HepG2 (cell line): ENCODE results near the gene ENSA. TPM values are rescaled to one million over a fixed set of nuclear protein-coding genes. Genes with fewer than 3 reads are reported as not detected.
A peak's percentile ranks its signal among the peaks of the same experiment; 100 is the strongest.
"Not testable (repeated sequence)": the region's sequence is repeated elsewhere in the genome, so short reads cannot be mapped to it uniquely, and the experiment has no call there.

Experiments used
- ATAC-seq: fragments of 200-7000 bp; cut with Tn5 transposase; 3 replicates; pipeline ENCODE4 v1.9.1; 2020; ENCODE audit warnings: mild to moderate bottlenecking, moderate library complexity
- BruUV-seq: library from RNA; stranded (reverse); fragments of 400-500 nt; replicated peaks from 2 replicates; lab custom pipeline; 2021; lab: Mats Ljungman, UMichigan
- CTCF ChIA-PET: fragments of 300-600 bp; formaldehyde crosslinking; extraction: SDS; loops from one replicate; lab custom pipeline; 2021; ENCODE audit warnings: low total read pairs, inconsistent platforms, low intra/inter-chr PET ratio; lab: Yijun Ruan, JAX
- POLR2A ChIA-PET: fragments of 350-600 bp; sonication (Branson Sonifier 250); formaldehyde crosslinking; loops from one replicate; lab custom pipeline; 2020; ENCODE audit warnings: antibody characterized with exemption, inconsistent platforms; lab: Yijun Ruan, JAX
- DNase-seq: peaks from one replicate; pipeline ENCODE4 v3.0.0-alpha.2; 2015; ENCODE audit warnings: low spot score
- FAIRE-seq: peaks from 3 replicates; lab custom pipeline; 2011; peaks lifted over from hg19 to GRCh38; lab: Jason Lieb, UNC
- H2AFZ ChIP-seq: one replicate; pipeline ENCODE4 v1.6.1; 2011; ENCODE audit warnings: low read length, inconsistent platforms
- H3K27ac ChIP-seq: fragments of 300-600 bp; 3 replicates; pipeline ENCODE4 v1.8.0; 2011; ENCODE audit warnings: mixed run types, mild to moderate bottlenecking, mixed read lengths, low read length, inconsistent platforms; ENCODE audit not compliant: insufficient read depth; ENCODE audit errors: extremely low read length
- H3K27me3 ChIP-seq, 2 experiments: fragments of 200-600 bp in 1 of 2; 2 replicates in 1 of 2; 3 replicates in 1 of 2; pipeline versions ENCODE4 v1.6.0 to v1.8.0; 2011; ENCODE audit warnings: low read length in 2 of 2, mild to moderate bottlenecking in 2 of 2, moderate library complexity in 2 of 2, inconsistent platforms in 1 of 2; ENCODE audit not compliant: insufficient read depth in 2 of 2, control insufficient read depth in 1 of 2
- H3K36me3 ChIP-seq, 2 experiments: fragments of 200-600 bp in 1 of 2; replicated peaks in 1 of 2; 2 replicates in 1 of 2; 3 replicates in 1 of 2; pipeline versions ENCODE4 v1.5.1 to v1.8.0; 2011; ENCODE audit warnings: low read length in 2 of 2, inconsistent platforms in 1 of 2; ENCODE audit not compliant: insufficient read depth in 2 of 2, control insufficient read depth in 1 of 2
- H3K4me1 ChIP-seq: 2 replicates; pipeline ENCODE4 v1.5.1; 2012; ENCODE audit warnings: low read length, inconsistent platforms; ENCODE audit not compliant: insufficient read depth
- H3K4me2 ChIP-seq: 2 replicates; pipeline ENCODE4 v1.6.0; 2011; ENCODE audit warnings: low read depth, low read length, inconsistent platforms
- H3K4me3 ChIP-seq, 3 experiments: fragments of 200-600 bp in 1 of 3; sonication (generic), shearing (Covaris generic) in 1 of 3; replicated peaks in 1 of 3; 2 replicates each; pipeline ENCODE4 v1.5.1; 2011 to 2016; ENCODE audit warnings: low read length in 3 of 3, inconsistent platforms in 2 of 3, low read depth in 2 of 3, mild to moderate bottlenecking in 2 of 3, control low read depth in 1 of 3, mixed read lengths in 1 of 3; ENCODE audit not compliant: insufficient read depth in 1 of 3
- H3K79me2 ChIP-seq: one replicate; pipeline ENCODE4 v1.6.1; 2011; ENCODE audit warnings: low read length, inconsistent platforms; ENCODE audit not compliant: insufficient read depth
- H3K9ac ChIP-seq: 2 replicates; pipeline ENCODE4 v1.6.0; 2011; ENCODE audit warnings: mild to moderate bottlenecking, low read depth, low read length, inconsistent platforms; ENCODE audit not compliant: insufficient read depth
- H3K9me3 ChIP-seq: 2 replicates; pipeline ENCODE4 v1.5.1; 2012; ENCODE audit warnings: mild to moderate bottlenecking, low read length
- H4K20me1 ChIP-seq: 2 replicates; pipeline ENCODE4 v1.6.0; 2011; ENCODE audit warnings: inconsistent platforms, mild to moderate bottlenecking, low read length, moderate library complexity; ENCODE audit not compliant: insufficient read depth
- KDM5A ChIP-seq: fragments of 200-600 bp; sonication (generic); IDR thresholded peaks from 2 replicates; pipeline ENCODE4 v1.7.0; 2018; ENCODE audit warnings: antibody characterized with exemption, mild to moderate bottlenecking, low read length, borderline replicate concordance
- SOX13 ChIP-seq, 3 experiments: fragments of 450-650 bp in 1 of 3; sonication (generic) in 1 of 3; formaldehyde crosslinking in 1 of 3; IDR thresholded peaks in 2 of 3; conservative IDR thresholded peaks in 1 of 3; 2 replicates each; pipeline versions ENCODE4 v1.5.0 to v1.6.1; 2016 to 2020; ENCODE audit warnings: antibody characterized with exemption in 1 of 3, mild to moderate bottlenecking in 1 of 3, missing compliant biosample characterization in 1 of 3, missing genetic modification reagents in 1 of 3, moderate library complexity in 1 of 3
- WGBS: methylation state at CpG from one replicate; pipeline ENCODE4 v1.1.6; 2017; ENCODE audit warnings: low lambda C conversion rate; 5-methylcytosine and 5-hydroxymethylcytosine counted together
- in situ Hi-C: cut with HindIII; loops from 2 replicates; pipeline ENCODE4 v1.10.0; 2017; ENCODE audit warnings: low pct_unique_long_range_greater_than_20kb; ENCODE audit not compliant: extremely low pct_ligation_motif_present
- intact Hi-C: fragments of 100-400 bp; cut with micrococcal nuclease; formaldehyde crosslinking; loops from one replicate; pipeline ENCODE4 v1.10.0; 2022; ENCODE audit not compliant: unreplicated experiment
- polyA plus RNA-seq, 8 experiments: library from polyadenylated mRNA; depleted of rRNA in 3 of 8; stranded (reverse) in 7 of 8; unstranded in 1 of 8; fragments of >200 nt; fragmentation: Illumina TruSeq in 4 of 8; extraction: Trizol in 4 of 8; gene quantifications; 2 replicates each; pipeline versions ENCODE4 v1.2.1 to v1.2.3, GENCODE V29; 2011 to 2016; ENCODE audit warnings: low read depth in 4 of 8, missing spikeins in 1 of 8, mixed read lengths in 1 of 8; ENCODE audit not compliant: insufficient read depth in 1 of 8
- total RNA-seq, 5 experiments: library from RNA; depleted of rRNA; stranded (reverse); fragments of >200 nt; fragmentation: Illumina TruSeq; extraction: Trizol; gene quantifications; 2 replicates each; pipeline ENCODE4 v1.2.3, GENCODE V29; 2016; ENCODE audit warnings: low read depth in 1 of 5
- TF ChIP-seq, protein P1 (sequence below): sonication (generic); formaldehyde crosslinking; IDR thresholded peaks from 2 replicates; pipeline ENCODE4 v1.8.0; 2022; ENCODE audit warnings: mild to moderate bottlenecking, missing genetic modification reagents; ENCODE audit not compliant: insufficient replicate concordance
- TF ChIP-seq, protein P2 (sequence below): sonication (generic); formaldehyde crosslinking; IDR thresholded peaks from 2 replicates; pipeline ENCODE4 v1.4.0; 2020; ENCODE audit warnings: missing genetic modification reagents, mild to moderate bottlenecking, borderline replicate concordance
- TF ChIP-seq, protein P3 (sequence below), 2 experiments: sonication (generic) in 1 of 2; formaldehyde crosslinking in 1 of 2; IDR thresholded peaks; 2 replicates each; pipeline versions ENCODE4 v1.5.1 to v1.6.1; 2011 to 2020; ENCODE audit warnings: borderline replicate concordance in 1 of 2, low read depth in 1 of 2, low read length in 1 of 2, mild to moderate bottlenecking in 1 of 2, missing genetic modification reagents in 1 of 2, moderate library complexity in 1 of 2

Gene ENSA
- total and polyA plus RNA-seq, 2 of the 13 experiments (the other 11 are each of a cell fraction or from before 2014, with no cell fraction given): 54.5 to 111 TPM

DNA sequence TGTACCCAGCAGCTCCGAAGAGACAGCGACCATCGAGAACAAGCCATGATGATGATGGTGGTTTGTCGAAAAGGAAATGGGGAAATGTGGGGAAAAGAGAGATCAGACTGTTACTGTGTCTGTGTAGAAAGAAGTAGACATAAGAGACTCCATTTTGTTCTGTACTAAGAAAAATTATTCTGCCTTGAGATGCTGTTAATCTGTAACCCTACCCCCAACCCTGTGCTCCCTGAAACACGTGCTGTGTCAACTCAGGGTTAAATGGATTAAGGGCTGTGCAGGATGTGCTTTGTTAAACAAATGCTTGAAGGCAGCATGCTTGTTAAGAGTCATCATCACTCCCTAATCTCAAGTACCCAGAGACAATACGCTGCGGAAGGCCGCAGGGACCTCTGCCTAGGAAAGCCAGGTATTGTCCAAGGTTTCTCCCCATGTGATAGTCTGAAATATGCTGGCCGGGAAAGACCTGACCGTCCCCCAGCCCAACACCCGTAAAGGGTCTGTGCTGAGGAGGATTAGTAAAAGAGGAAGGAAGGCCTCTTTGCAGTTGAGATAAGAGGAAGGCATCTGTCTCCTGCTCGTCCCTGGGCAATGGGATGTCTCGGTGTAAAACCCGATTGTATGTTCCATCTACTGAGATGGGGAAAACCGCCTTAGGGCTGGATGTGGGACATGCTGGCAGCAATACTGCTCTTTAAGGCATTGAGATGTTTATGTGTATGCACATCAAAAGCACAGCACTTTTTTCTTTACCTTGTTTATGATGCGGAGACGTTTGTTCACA, 5.6 kb upstream of the ENSA start:
- H4K20me1 ChIP-seq; H3K79me2 ChIP-seq; H3K4me3 ChIP-seq; H3K4me2 ChIP-seq; H3K27ac ChIP-seq; H2AFZ ChIP-seq; DNase-seq; H3K9me3 ChIP-seq; POLR2A ChIA-PET; intact Hi-C loops; ATAC-seq; BruUV-seq; in situ Hi-C loops; H3K9ac ChIP-seq; CTCF ChIA-PET; H3K27me3 ChIP-seq; H3K36me3 ChIP-seq; FAIRE-seq; TF ChIP-seq SOX13 (IDR thresholded peaks at IDR 0.05): not testable (repeated sequence)
- peaks cover 21% of the 10 kb centered on the region for H3K4me1 ChIP-seq
- 78% methylated on average over 15 of the region's 17 CpGs for whole genome bisulfite sequencing
- TF ChIP-seq SOX13 (CRISPR knock-in tag; conservative IDR thresholded peaks at IDR 0.05 in 1 of 2, IDR thresholded peaks at IDR 0.05 in 1 of 2): 0 out of 4 replicates have a peak, but pooled peaks of 1 of the 2 experiments have one; percentile 5

DNA sequence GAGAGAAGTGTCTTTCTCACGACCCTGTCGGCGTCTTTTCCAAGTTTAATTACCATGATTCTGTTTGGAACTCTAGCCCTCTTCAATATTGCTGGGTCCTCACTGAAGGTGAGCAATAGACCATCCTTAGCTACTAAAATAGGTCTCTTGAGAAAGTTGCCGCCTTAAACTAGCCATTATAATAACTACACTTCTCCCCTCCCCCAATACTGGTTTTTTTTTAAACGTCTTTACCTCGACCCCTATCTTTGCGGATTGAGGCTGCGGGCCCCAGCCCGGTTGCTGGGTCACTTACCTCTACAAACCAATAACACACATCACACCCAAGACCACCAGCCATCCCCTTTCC, 672 bp downstream of the ENSA start:
- 0% methylated on average over 9 of the region's 9 CpGs for WGBS
- POLR2A ChIA-PET: interaction anchor here (1.1 to 3.8 kb wide), 21 partner anchors 10 to 378 kb away, joined by 3 to 92 read pairs (median 9); partner anchors contain the start of genes GOLPH3L, MCL1 and MINDY1
- Histone ChIP-seq H3K4me3 (peak overlapping the region; percentile 72 to 79 (median 76)), H3K4me1 (peaks cover 25% of the 10 kb centered on the region), H3K36me3 (peaks cover 11 to 38% of the 10 kb centered on the region in 2 experiments), H3K9ac (peak overlapping the region; percentile 87), H3K27me3 (no peaks in the 10 kb centered on the region; a peak in 1 of 5 replicates), H3K4me2 (peak overlapping the region; percentile 66), H2AFZ (no peak overlapping the region), H3K27ac (peak overlapping the region; percentile 90), H4K20me1 (no peaks in the 10 kb centered on the region), H3K9me3 (no peaks in the 10 kb centered on the region), H3K79me2 (peaks cover 33% of the 10 kb centered on the region)
- ATAC-seq (no peak), FAIRE-seq (no peak), DNase-seq (no peak)
- intact Hi-C loops (loop anchor here (10.0 kb wide), 2 partner anchors 66 to 186 kb away; partner anchors contain the start of gene GOLPH3L), in situ Hi-C loops (loop anchor here (5.0 kb wide), 1 partner anchor 66 kb away; no protein-coding TSS in a partner anchor)
- BruUV-seq: TSS peak; percentile 72
- CTCF ChIA-PET: no interaction called here
- TF ChIP-seq, protein P1, sequence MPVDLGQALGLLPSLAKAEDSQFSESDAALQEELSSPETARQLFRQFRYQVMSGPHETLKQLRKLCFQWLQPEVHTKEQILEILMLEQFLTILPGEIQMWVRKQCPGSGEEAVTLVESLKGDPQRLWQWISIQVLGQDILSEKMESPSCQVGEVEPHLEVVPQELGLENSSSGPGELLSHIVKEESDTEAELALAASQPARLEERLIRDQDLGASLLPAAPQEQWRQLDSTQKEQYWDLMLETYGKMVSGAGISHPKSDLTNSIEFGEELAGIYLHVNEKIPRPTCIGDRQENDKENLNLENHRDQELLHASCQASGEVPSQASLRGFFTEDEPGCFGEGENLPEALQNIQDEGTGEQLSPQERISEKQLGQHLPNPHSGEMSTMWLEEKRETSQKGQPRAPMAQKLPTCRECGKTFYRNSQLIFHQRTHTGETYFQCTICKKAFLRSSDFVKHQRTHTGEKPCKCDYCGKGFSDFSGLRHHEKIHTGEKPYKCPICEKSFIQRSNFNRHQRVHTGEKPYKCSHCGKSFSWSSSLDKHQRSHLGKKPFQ: peak; percentile 45
- TF ChIP-seq, protein P2, sequence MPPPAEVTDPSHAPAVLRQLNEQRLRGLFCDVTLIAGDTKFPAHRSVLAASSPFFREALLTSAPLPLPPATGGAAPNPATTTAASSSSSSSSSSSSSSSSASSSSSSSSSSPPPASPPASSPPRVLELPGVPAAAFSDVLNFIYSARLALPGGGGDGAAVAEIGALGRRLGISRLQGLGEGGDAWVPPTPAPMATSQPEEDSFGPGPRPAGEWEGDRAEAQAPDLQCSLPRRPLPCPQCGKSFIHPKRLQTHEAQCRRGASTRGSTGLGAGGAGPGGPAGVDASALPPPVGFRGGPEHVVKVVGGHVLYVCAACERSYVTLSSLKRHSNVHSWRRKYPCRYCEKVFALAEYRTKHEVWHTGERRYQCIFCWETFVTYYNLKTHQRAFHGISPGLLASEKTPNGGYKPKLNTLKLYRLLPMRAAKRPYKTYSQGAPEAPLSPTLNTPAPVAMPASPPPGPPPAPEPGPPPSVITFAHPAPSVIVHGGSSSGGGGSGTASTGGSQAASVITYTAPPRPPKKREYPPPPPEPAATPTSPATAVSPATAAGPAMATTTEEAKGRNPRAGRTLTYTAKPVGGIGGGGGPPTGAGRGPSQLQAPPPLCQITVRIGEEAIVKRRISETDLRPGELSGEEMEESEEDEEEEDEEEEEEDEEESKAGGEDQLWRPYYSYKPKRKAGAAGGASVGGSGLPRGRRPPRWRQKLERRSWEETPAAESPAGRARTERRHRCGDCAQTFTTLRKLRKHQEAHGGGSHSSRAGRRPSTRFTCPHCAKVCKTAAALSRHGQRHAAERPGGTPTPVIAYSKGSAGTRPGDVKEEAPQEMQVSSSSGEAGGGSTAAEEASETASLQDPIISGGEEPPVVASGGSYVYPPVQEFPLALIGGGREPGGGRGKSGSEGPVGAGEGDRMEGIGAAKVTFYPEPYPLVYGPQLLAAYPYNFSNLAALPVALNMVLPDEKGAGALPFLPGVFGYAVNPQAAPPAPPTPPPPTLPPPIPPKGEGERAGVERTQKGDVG (CRISPR knock-in tag): no peak
- peak; percentile 56; the same call in 1 of the 2 replicates for TF ChIP-seq KDM5A
- TF ChIP-seq, protein P3, sequence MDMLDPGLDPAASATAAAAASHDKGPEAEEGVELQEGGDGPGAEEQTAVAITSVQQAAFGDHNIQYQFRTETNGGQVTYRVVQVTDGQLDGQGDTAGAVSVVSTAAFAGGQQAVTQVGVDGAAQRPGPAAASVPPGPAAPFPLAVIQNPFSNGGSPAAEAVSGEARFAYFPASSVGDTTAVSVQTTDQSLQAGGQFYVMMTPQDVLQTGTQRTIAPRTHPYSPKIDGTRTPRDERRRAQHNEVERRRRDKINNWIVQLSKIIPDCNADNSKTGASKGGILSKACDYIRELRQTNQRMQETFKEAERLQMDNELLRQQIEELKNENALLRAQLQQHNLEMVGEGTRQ (IDR thresholded peaks at IDR 0.05; ENCODE audit: low read depth, low read length): no peak
- TF ChIP-seq, protein P3 (CRISPR knock-in tag; IDR thresholded peaks at IDR 0.05; ENCODE audit: borderline replicate concordance): peak; percentile 30; the same call in 1 of the 2 replicates
